Fibroblast of pulmonary artery (primary cell): ENCODE data around the gene KRTAP2-1.
"Not testable (repeated sequence)": the region's sequence is repeated elsewhere in the genome, so short reads cannot be mapped to it uniquely, and the experiment has no call there.

ENCODE experiments used
- DNase-seq: peaks from one replicate; pipeline ENCODE4 v3.0.0-alpha.2; 2010; ENCODE audit warnings: low read depth
- H3K4me3 ChIP-seq: replicated peaks from 2 replicates; pipeline ENCODE4 v1.5.1; 2011; ENCODE audit warnings: low read depth, mild to moderate bottlenecking, control low read depth, low read length, moderate library complexity
- TF ChIP-seq, protein P1 (sequence below): IDR thresholded peaks from 2 replicates; pipeline ENCODE4 v1.5.1; 2011; ENCODE audit warnings: mild to moderate bottlenecking, control low read depth, low read length, inconsistent platforms; ENCODE audit errors: missing control alignments

Gene KRTAP2-1, protein sequence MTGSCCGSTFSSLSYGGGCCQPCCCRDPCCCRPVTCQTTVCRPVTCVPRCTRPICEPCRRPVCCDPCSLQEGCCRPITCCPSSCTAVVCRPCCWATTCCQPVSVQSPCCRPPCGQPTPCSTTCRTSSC

DNA sequence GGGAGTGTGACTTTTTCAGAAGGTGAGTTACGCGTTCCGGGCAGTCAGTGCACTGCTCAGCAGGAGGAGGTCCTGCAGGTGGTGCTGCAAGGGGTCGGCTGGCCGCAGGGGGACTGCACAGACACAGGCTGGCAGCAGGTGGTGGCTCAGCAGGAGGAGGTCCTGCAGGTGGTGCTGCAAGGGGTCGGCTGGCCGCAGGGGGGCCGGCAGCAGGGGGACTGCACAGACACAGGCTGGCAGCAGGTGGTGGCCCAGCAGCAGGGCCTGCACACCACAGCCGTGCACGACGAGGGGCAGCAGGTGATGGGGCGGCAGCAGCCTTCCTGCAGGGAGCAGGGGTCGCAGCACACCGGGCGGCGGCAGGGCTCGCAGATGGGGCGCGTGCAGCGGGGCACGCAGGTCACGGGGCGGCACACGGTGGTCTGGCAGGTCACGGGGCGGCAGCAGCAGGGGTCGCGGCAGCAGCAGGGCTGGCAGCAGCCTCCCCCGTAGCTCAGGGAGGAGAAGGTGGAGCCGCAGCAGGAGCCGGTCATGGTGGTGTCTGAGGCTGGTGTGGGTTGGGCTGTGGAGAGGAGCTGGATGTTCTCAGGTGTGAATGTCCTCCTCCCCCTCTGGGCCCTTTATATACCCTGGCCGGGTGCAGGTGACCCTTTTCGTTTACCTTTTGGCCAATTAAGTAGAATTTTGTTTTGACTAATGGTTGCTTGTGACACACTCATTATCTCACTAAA lies at the start of gene KRTAP2-1:
Gene KRTAP2-1, minus strand, starts transcription at position 582 of the 731 bp plus-strand sequence. Its CDS starts 49 bp downstream, at position 533.
- H3K4me3 ChIP-seq, DNase-seq: not testable (repeated sequence)

DNA sequence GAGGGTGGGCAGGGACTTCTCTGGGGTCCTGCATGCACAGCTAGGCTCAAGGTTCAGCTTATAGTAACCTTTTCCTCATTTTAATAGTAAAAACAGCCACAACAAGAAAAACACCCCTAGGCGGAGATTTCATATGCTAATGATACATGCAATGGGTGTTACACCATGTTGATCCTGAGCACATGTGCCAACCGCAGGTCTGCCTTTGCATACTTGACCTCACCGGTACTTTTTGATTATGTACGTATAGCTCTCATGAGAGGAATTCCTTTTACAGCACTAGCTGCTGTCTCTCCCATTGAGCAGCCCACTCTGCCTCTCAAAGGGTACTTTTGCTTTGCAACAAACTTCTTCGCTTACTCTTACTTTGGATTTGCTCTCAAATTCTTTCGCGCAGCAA lies 48.9 kb upstream of the KRTAP2-1 start:
- H3K4me3 ChIP-seq: no peak overlapping the region
- TF ChIP-seq, protein P1, sequence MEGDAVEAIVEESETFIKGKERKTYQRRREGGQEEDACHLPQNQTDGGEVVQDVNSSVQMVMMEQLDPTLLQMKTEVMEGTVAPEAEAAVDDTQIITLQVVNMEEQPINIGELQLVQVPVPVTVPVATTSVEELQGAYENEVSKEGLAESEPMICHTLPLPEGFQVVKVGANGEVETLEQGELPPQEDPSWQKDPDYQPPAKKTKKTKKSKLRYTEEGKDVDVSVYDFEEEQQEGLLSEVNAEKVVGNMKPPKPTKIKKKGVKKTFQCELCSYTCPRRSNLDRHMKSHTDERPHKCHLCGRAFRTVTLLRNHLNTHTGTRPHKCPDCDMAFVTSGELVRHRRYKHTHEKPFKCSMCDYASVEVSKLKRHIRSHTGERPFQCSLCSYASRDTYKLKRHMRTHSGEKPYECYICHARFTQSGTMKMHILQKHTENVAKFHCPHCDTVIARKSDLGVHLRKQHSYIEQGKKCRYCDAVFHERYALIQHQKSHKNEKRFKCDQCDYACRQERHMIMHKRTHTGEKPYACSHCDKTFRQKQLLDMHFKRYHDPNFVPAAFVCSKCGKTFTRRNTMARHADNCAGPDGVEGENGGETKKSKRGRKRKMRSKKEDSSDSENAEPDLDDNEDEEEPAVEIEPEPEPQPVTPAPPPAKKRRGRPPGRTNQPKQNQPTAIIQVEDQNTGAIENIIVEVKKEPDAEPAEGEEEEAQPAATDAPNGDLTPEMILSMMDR: no peak
- DNase-seq: no peak

DNA sequence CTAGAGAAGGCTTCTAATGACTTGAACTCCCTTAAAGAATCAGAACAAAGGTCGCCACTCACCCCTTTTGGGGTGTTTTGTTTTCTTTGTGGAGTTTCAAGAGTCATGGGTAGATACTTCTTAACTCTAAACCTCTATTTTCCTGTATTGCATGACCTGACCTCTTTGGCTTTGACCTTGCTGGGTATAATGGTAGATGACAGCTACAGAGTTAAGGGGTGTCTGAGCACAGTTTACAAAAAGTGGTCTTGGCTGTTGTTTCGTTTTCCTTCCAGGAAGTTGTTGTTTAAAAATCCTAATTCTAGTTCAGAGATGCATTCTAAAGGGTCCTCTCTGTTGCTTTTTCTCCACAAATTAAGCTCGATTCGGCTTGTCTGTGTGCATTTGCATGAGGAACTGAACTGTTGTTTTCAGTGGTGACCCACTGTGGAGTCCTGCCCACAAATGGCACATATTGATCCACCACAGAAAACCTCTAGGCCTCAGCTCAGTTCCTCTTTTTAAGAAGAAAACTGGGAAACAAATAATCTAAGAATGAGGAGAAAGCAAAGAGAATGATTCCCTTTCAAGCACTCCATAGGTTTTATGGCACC lies 41.7 kb upstream of the KRTAP2-1 start:
- not testable (repeated sequence) for H3K4me3 ChIP-seq, DNase-seq

DNA sequence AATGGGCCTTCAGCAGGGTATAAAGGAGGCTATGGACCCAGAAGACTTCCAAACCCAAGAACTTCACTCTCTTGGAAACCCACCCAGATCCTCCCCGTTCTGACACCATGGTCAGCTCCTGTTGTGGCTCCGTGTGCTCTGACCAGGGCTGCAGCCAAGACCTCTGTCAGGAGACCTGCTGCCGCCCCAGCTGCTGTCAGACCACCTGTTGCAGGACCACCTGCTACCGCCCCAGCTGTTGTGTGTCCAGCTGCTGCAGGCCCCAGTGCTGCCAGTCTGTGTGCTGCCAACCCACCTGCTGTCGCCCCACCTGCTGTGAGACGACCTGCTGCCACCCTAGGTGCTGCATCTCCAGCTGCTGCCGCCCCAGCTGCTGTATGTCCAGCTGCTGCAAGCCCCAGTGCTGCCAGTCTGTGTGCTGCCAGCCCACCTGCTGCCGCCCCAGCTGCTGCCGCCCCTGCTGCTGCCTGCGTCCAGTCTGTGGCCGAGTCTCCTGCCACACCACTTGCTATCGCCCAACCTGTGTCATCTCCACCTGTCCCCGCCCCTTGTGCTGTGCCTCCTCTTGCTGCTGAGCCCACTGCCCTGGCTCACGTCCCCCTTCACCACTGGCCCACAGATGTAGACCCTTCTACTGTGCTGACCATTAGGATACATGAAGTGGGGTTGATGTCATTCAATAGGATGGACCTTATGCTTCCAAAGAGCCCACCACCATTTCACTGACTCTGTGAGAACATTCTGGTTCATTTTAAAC lies 37.2 kb upstream of the KRTAP2-1 start, which contains the start of gene KRTAP4-7:
Gene KRTAP4-7, plus strand, starts transcription at position 51 of the 757 bp plus-strand sequence. Its CDS starts 57 bp downstream, at position 108.
- H3K4me3 ChIP-seq, DNase-seq: not testable (repeated sequence)

DNA sequence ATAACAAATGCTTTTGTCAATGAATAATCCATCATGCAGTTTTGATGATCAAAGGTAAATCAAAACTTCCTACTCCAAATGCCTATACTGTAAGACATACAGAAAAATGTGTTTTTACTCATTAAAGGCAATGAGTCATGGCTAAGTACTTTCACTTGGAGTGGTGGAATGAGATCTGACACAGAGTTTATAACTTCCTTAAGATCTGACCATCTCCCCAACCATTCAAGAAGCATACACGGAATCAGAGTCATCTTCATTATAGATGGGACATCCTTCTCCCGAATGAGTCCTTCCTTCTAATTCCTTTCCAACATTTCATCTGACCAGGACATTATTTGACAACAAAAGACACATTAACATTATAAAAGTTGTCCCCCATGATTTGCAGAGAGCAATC lies 36.3 kb upstream of the KRTAP2-1 start:
- DNase-seq, H3K4me3 ChIP-seq: not testable (repeated sequence)

DNA sequence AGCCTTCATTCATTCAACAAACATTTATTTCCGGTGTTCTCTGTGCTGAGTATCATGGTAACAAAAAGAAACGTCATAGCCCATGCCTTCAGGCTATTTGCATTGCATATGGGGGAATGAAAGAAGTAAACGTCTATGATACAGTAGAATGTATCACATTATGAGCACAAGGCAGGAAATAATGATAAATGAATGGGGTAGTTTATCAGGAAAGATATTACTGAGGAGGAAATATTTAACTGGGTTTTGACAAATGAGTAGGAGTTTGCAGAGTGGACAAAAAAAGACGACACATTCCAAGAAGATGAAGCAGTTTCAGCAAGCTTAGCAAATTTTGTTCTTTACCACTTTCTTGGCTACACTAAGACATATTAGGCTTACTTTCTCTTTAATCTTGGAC lies 35.5 kb upstream of the KRTAP2-1 start:
- H3K4me3 ChIP-seq: no peak overlapping the region
- DNase-seq: no peak
- TF ChIP-seq, protein P1: no peak

DNA sequence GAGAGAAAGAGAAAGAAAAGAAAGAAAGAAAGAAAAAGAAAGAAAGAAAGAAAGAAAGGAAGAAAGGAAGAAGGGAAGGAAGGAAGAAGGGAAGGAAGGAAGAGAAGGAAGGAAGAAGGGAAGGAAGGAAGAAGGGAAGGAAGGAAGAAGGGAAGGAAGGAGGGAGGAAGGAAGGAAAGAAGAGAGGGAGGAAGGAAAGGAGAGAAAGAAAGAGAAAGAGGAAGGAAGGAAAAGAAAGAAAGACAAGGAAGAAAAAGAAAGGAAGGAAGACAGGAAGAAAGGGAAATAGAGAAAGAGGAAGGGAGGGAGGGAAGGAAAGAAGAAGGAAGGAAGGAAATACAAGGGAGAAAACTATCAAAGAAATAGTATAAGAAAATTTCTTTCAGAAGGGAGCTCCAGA lies 29.7 kb upstream of the KRTAP2-1 start:
- H3K4me3 ChIP-seq: no peak overlapping the region
- no peak for DNase-seq
- TF ChIP-seq, protein P1: no peak

DNA sequence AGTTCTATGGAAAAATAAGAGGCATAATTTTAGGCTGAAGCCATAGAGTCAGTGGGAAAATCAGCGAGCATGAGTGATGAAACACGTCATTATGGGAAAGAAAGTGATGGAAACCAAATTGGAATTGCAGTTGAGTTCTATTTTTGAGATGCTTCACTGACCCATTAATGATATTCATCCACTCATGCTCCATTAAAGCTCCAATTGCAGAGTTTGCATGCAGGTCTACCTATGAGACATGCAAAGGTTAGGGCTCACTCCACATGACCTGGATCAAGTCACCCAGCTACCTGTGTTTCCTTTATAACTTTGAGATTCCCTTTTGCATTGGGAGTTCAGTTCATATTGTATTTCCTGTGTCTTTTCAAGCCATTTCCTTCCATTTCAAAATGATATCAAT lies 26.6 kb upstream of the KRTAP2-1 start:
- TF ChIP-seq, protein P1: no peak
- DNase-seq: no peak
- H3K4me3 ChIP-seq: no peak overlapping the region
